ENCODE results near the gene ATP10A. TPM values are rescaled to one million over a fixed set of nuclear protein-coding genes. Genes with fewer than 3 reads are reported as not detected.
A peak's percentile ranks its signal among the peaks of the same experiment; 100 is the strongest.

ATP10A gene
- polyA plus RNA-seq (2013, experiment 1 of 2; ENCODE audit: insufficient read length) = 17.5 TPM
- polyA plus RNA-seq (2013, experiment 2 of 2; ENCODE audit: insufficient read length) = 18.0 TPM

GRCh38 chr15:25863111-25863967 lies at the start of gene ATP10A:
TSS of gene ATP10A (minus strand) at chr15:25863327. CDS start at chr15:25863096, 231 bp downstream.
- DNase-seq = peak; percentile 66

GRCh38 chr15:25912035-25912434 lies 48.9 kb upstream of the ATP10A start:
- DNase-seq = no peak

GRCh38 chr15:25910832-25911231 lies 47.7 kb upstream of the ATP10A start:
- no peak for DNase-seq

GRCh38 chr15:25909806-25910205 lies 46.7 kb upstream of the ATP10A start:
- DNase-seq = no peak

- DNase-seq = no peak
Measured at GRCh38 chr15:25909325-25909724, 46.2 kb upstream of the ATP10A start.

- peak; percentile 94 for DNase-seq
Measured at GRCh38 chr15:25905140-25905539, 42.0 kb upstream of the ATP10A start.

GRCh38 chr15:25903024-25903581 lies 40.0 kb upstream of the ATP10A start:
- peak; percentile 68 for DNase-seq

GRCh38 chr15:25901811-25902605 lies 38.9 kb upstream of the ATP10A start:
- DNase-seq = no peak

GRCh38 chr15:25900901-25901300 lies 37.8 kb upstream of the ATP10A start:
- peak; percentile 20 for DNase-seq

GRCh38 chr15:25900431-25900830 lies 37.3 kb upstream of the ATP10A start:
- DNase-seq = no peak

- DNase-seq = peak; percentile 26
Measured at GRCh38 chr15:25899870-25900269, 36.7 kb upstream of the ATP10A start.

- no peak for DNase-seq
Measured at GRCh38 chr15:25897658-25898057, 34.5 kb upstream of the ATP10A start.

GRCh38 chr15:25894371-25894902 lies 31.3 kb upstream of the ATP10A start:
- DNase-seq = peak; percentile 25

- no peak for DNase-seq
Measured at GRCh38 chr15:25893596-25893995, 30.5 kb upstream of the ATP10A start.

GRCh38 chr15:25892126-25892525 lies 29.0 kb upstream of the ATP10A start:
- peak; percentile 64 for DNase-seq

- DNase-seq = peak; percentile 40
Measured at GRCh38 chr15:25891081-25891480, 28.0 kb upstream of the ATP10A start.

- DNase-seq = no peak
Measured at GRCh38 chr15:25890529-25890928, 27.4 kb upstream of the ATP10A start.

- DNase-seq = no peak
Measured at GRCh38 chr15:25887870-25888269, 24.7 kb upstream of the ATP10A start.

GRCh38 chr15:25886498-25887140 lies 23.5 kb upstream of the ATP10A start:
- no peak for DNase-seq

GRCh38 chr15:25884370-25884769 lies 21.2 kb upstream of the ATP10A start:
- DNase-seq = no peak

- peak; percentile 98 for DNase-seq
Measured at GRCh38 chr15:25883463-25884259, 20.5 kb upstream of the ATP10A start.
